ENCODE results near the gene TBRG4.

The TBRG4 gene

GRCh38 chr7:45060295-45060694 lies 51.2 kb downstream of the TBRG4 start:
- no peak for TF ChIP-seq CREB5 (CRISPR knock-in tag; IDR thresholded peaks at IDR 0.05; ENCODE audit: low read depth)
- no peak for TF ChIP-seq ZNF8 (CRISPR knock-in tag; IDR thresholded peaks at IDR 0.05)
- no peak for TF ChIP-seq BACH2 (CRISPR knock-in tag; IDR thresholded peaks at IDR 0.05; ENCODE audit: borderline replicate concordance)
- no peak for TF ChIP-seq ZNF565 (CRISPR knock-in tag; conservative IDR thresholded peaks at IDR 0.05; ENCODE audit: low read depth)
- no peak for TF ChIP-seq TOX (CRISPR knock-in tag; IDR thresholded peaks at IDR 0.05; ENCODE audit: borderline replicate concordance)
- no peak for ATAC-seq

GRCh38 chr7:45057878-45058277 lies 53.6 kb downstream of the TBRG4 start:
- no peak for TF ChIP-seq ZNF70 (CRISPR knock-in tag; IDR thresholded peaks at IDR 0.05)
- TF ChIP-seq ISL1 (CRISPR knock-in tag; IDR thresholded peaks at IDR 0.05): no peak
- no peak for TF ChIP-seq TCF4 (CRISPR knock-in tag; IDR thresholded peaks at IDR 0.05; ENCODE audit: borderline replicate concordance)
- TF ChIP-seq CSDC2 (CRISPR knock-in tag; IDR thresholded peaks at IDR 0.05): no peak
- no peak for ATAC-seq

GRCh38 chr7:45055594-45056219 lies 55.8 kb downstream of the TBRG4 start:
- TF ChIP-seq CREB5 (CRISPR knock-in tag; IDR thresholded peaks at IDR 0.05; ENCODE audit: low read depth) (no peak), OSR1 (CRISPR knock-in tag; IDR thresholded peaks at IDR 0.05) (no peak), RARB (CRISPR knock-in tag; IDR thresholded peaks at IDR 0.05) (no peak), ZNF8 (CRISPR knock-in tag; IDR thresholded peaks at IDR 0.05) (no peak), TSHZ2 (CRISPR knock-in tag; IDR thresholded peaks at IDR 0.05) (no peak), CSDC2 (CRISPR knock-in tag; IDR thresholded peaks at IDR 0.05) (no peak), ZNF70 (CRISPR knock-in tag; IDR thresholded peaks at IDR 0.05) (no peak), TCF4 (CRISPR knock-in tag; IDR thresholded peaks at IDR 0.05; ENCODE audit: borderline replicate concordance) (no peak), ESRRG (CRISPR knock-in tag; IDR thresholded peaks at IDR 0.05) (no peak), ZC3H10 (CRISPR knock-in tag; IDR thresholded peaks at IDR 0.05) (no peak), CSRNP3 (CRISPR knock-in tag; IDR thresholded peaks at IDR 0.05) (no peak), PPARA (CRISPR knock-in tag; IDR thresholded peaks at IDR 0.05; ENCODE audit: borderline replicate concordance) (no peak), TOX (CRISPR knock-in tag; IDR thresholded peaks at IDR 0.05; ENCODE audit: borderline replicate concordance) (no peak), GLIS3 (CRISPR knock-in tag; IDR thresholded peaks at IDR 0.05) (no peak), POU6F1 (CRISPR knock-in tag; IDR thresholded peaks at IDR 0.05; ENCODE audit: borderline replicate concordance, low read depth) (no peak)
- ATAC-seq: no peak

GRCh38 chr7:45055016-45055415 lies 56.5 kb downstream of the TBRG4 start:
- ATAC-seq: no peak
- no peak for TF ChIP-seq GLIS3 (CRISPR knock-in tag; IDR thresholded peaks at IDR 0.05)
- no peak for TF ChIP-seq PATZ1 (CRISPR knock-in tag; IDR thresholded peaks at IDR 0.05; ENCODE audit: borderline replicate concordance)
- TF ChIP-seq RARB (CRISPR knock-in tag; IDR thresholded peaks at IDR 0.05): no peak
